HCT116 (cell line): ENCODE measurements around the gene SHISA7. TPM values are rescaled to one million over a fixed set of nuclear protein-coding genes. Genes with fewer than 3 reads are reported as not detected.

ENCODE experiments used
- ATAC-seq: fragments of 200-7000 bp; cut with Tn5 transposase; 2 replicates; pipeline ENCODE4 v1.9.1; 2020; ENCODE audit warnings: mild to moderate bottlenecking, moderate library complexity
- BruUV-seq: library from RNA; stranded (reverse); fragments of 400-500 nt; replicated peaks from 2 replicates; lab custom pipeline; 2021; lab: Mats Ljungman, UMichigan
- CTCF ChIA-PET: fragments of 300-600 bp; sonication (Branson Sonifier 250); formaldehyde crosslinking; loops from one replicate; lab custom pipeline; 2021; ENCODE audit warnings: antibody characterized with exemption; lab: Charles Lee
- POLR2A ChIA-PET: fragments of 300-600, 350-600 bp; sonication (Branson Sonifier 250); formaldehyde crosslinking; loops from one replicate; lab custom pipeline; 2021; ENCODE audit warnings: antibody characterized with exemption; lab: Charles Lee
- RAD21 ChIA-PET, 2 experiments: fragments of 300-600 bp; sonication (Branson Sonifier 250); formaldehyde crosslinking; loops; one replicate each; lab custom pipeline; 2023; ENCODE audit warnings: low total read pairs in 2 of 2; ENCODE audit not compliant: uncharacterized antibody in 2 of 2, unreplicated experiment in 2 of 2, low non-redundant PET in 1 of 2; lab: Charles Lee
- DNase-seq: peaks from one replicate; pipeline ENCODE4 v3.0.0-alpha.2; 2010; ENCODE audit warnings: low read depth, low spot score
- H2AFZ ChIP-seq: fragments of 200-600 bp; shearing (Covaris generic), sonication (generic); 2 replicates; pipeline ENCODE4 v1.6.1; 2017; ENCODE audit warnings: low read depth, mixed run types, mixed read lengths, antibody characterized with exemption, low read length; ENCODE audit not compliant: poor library complexity, severe bottlenecking
- H3K27ac ChIP-seq: 2 replicates; pipeline ENCODE4 v1.5.1; 2012; ENCODE audit warnings: low read depth, low read length
- H3K27me3 ChIP-seq: fragments of 200-600 bp; sonication (generic); 2 replicates; pipeline ENCODE4 v1.6.1; 2016; ENCODE audit warnings: mixed run types, low read length, mixed read lengths; ENCODE audit not compliant: insufficient read depth
- H3K36me3 ChIP-seq, 2 experiments: fragments of 200-500 bp in 1 of 2; fragments of 200-600 bp in 1 of 2; sonication (Bioruptor generic) in 1 of 2; sonication (generic) in 1 of 2; 2 replicates each; pipeline versions ENCODE4 v1.5.1 to v1.6.1; 2014 to 2016; ENCODE audit warnings: low read length in 2 of 2, inconsistent platforms in 1 of 2, mixed read lengths in 1 of 2, mixed run types in 1 of 2; ENCODE audit not compliant: insufficient read depth in 2 of 2, control insufficient read depth in 1 of 2
- H3K4me1 ChIP-seq, 2 experiments: fragments of 200-600 bp in 1 of 2; sonication (generic) in 1 of 2; 2 replicates each; pipeline versions ENCODE4 v1.5.1 to v1.6.1; 2012 to 2017; ENCODE audit warnings: low read length in 2 of 2, inconsistent platforms in 1 of 2, mild to moderate bottlenecking in 1 of 2, mixed read lengths in 1 of 2, mixed run types in 1 of 2, moderate library complexity in 1 of 2; ENCODE audit not compliant: insufficient read depth in 2 of 2, control insufficient read depth in 1 of 2
- H3K4me2 ChIP-seq: fragments of 200-600 bp; sonication (generic); 2 replicates; pipeline ENCODE4 v1.6.1; 2017; ENCODE audit warnings: mixed run types, low read length, mixed read lengths
- H3K4me3 ChIP-seq, 2 experiments: fragments of 200-600 bp in 1 of 2; sonication (generic) in 1 of 2; replicated peaks in 1 of 2; 2 replicates each; pipeline ENCODE4 v1.5.1; 2011 to 2016; ENCODE audit warnings: low read length in 2 of 2, control low read depth in 1 of 2, low read depth in 1 of 2, mild to moderate bottlenecking in 1 of 2, mixed read lengths in 1 of 2, mixed run types in 1 of 2
- H3K79me2 ChIP-seq: fragments of 200-600 bp; sonication (generic); 2 replicates; pipeline ENCODE4 v1.6.1; 2017; ENCODE audit warnings: mild to moderate bottlenecking, mixed run types, low read length, moderate library complexity, mixed read lengths; ENCODE audit not compliant: insufficient read depth
- H3K9ac ChIP-seq: fragments of 200-600 bp; sonication (generic); 2 replicates; pipeline ENCODE4 v1.6.1; 2016; ENCODE audit warnings: low read length, mixed read lengths
- H3K9me2 ChIP-seq: fragments of 200-600 bp; sonication (generic), shearing (Covaris generic); 2 replicates; pipeline ENCODE4 v1.6.1; 2017; ENCODE audit warnings: mixed run types, mild to moderate bottlenecking, moderate library complexity; ENCODE audit not compliant: insufficient read depth
- H3K9me3 ChIP-seq, 2 experiments: fragments of 200-500 bp in 1 of 2; fragments of 200-600 bp in 1 of 2; sonication (Bioruptor generic) in 1 of 2; sonication (generic) in 1 of 2; 2 replicates each; pipeline ENCODE4 v1.6.1; 2014 to 2017; ENCODE audit warnings: low read length in 2 of 2, mixed read lengths in 2 of 2, inconsistent platforms in 1 of 2, low read depth in 1 of 2, mild to moderate bottlenecking in 1 of 2, mixed run types in 1 of 2, moderate library complexity in 1 of 2; ENCODE audit not compliant: control insufficient read depth in 1 of 2, insufficient read depth in 1 of 2
- H4K20me1 ChIP-seq: fragments of 200-600 bp; sonication (generic), shearing (Covaris generic); 2 replicates; pipeline ENCODE4 v1.6.1; 2017; ENCODE audit warnings: mixed run types, mild to moderate bottlenecking, moderate library complexity; ENCODE audit not compliant: insufficient read depth
- CBX3 ChIP-seq: IDR thresholded peaks from 2 replicates; pipeline ENCODE4 v1.6.1; 2012; ENCODE audit warnings: low read depth
- ELF1 ChIP-seq: IDR thresholded peaks from 2 replicates; pipeline ENCODE4 v1.6.1; 2012; ENCODE audit warnings: low read depth, borderline replicate concordance
- EZH2 ChIP-seq: fragments of 200-600 bp; sonication (generic); IDR thresholded peaks from 2 replicates; pipeline ENCODE4 v1.6.1; 2017; ENCODE audit warnings: antibody characterized with exemption, mixed run types
- FOSL1 ChIP-seq: IDR thresholded peaks from 2 replicates; pipeline ENCODE4 v1.6.1; 2012; ENCODE audit warnings: low read depth
- RAD21 ChIP-seq: IDR thresholded peaks from 2 replicates; pipeline ENCODE4 v1.6.1; 2012; ENCODE audit warnings: low read depth, mild to moderate bottlenecking
- TCF7L2 ChIP-seq: IDR thresholded peaks from 2 replicates; pipeline ENCODE4 v1.7.0; 2011; ENCODE audit warnings: borderline replicate concordance, inconsistent platforms; ENCODE audit not compliant: insufficient read depth, insufficient read length; ENCODE audit errors: extremely low read depth
- ZFX ChIP-seq: fragments of 450-650 bp; IDR thresholded peaks from 2 replicates; pipeline ENCODE4 v1.6.1; 2017
- intact Hi-C: fragments of 100-400 bp; cut with micrococcal nuclease; formaldehyde crosslinking; loops from 2 replicates; pipeline ENCODE4 v1.10.0; 2022
- total RNA-seq: library from RNA; stranded (reverse); gene quantifications from one replicate; pipeline ENCODE4 v1.2.1, GENCODE V29; 2021; ENCODE audit not compliant: unreplicated experiment

Gene SHISA7
- total RNA-seq, 1 experiment from 2014 or later = not detected

DNA sequence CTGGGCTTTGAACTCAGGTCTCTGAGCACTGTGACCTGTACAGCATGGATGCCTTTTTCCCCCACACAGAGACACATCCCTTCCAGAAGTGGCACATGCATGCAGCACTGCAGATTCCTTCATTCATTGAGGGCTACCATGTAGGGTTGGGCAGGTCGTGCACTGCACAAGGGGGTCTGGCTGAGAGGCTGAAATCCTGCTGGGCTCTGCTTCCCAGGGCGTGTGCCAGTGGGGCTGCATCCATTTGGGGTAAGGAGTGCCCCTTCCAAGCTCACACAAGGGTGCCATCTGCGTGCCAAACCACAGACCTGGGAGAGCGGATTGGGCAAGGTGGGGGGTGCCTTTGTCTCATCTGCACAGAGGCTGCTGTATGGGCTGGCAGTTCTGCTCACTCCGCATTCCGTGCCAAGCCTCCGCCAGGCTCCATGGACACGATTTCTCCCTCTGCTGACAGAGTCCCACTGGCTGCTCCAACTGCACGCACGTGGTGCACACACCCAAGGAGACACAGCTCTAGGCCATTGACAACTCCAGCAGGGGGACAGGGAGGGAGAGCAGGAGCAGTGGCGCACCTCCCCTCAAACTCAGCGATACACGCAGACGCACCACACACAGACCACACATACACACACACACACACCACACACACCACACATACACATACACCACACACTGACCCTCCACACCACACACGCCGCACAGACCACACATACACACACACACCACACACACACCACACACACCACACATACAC, 4.5 kb upstream of the SHISA7 start:
- H3K79me2 ChIP-seq = no peaks in the 10 kb centered on the region
- no peak overlapping the region for H3K4me3 ChIP-seq
- ChIA-PET POLR2A (no interaction called here), CTCF (no interaction called here), RAD21 (no interaction called here)
- H3K4me1 ChIP-seq = no peaks in the 10 kb centered on the region
- intact Hi-C loops = loop anchor here (10.0 kb wide), 1 partner anchor 233 kb away; no protein-coding TSS in a partner anchor
- no peak overlapping the region; the same call in 1 of the 2 replicates for H3K27ac ChIP-seq
- no peaks in the 10 kb centered on the region for H3K36me3 ChIP-seq
- no peaks in the 10 kb centered on the region for H3K9me3 ChIP-seq
- no peaks in the 10 kb centered on the region for H3K9me2 ChIP-seq
- no peak overlapping the region for H3K4me2 ChIP-seq
- no peak overlapping the region for H2AFZ ChIP-seq
- TF ChIP-seq EZH2 (no peak), ZFX (no peak), CBX3 (no peak), RAD21 (no peak), FOSL1 (no peak), ELF1 (no peak), TCF7L2 (no peak)
- DNase-seq (no peak), ATAC-seq (peak; percentile 49)
- peaks cover 19% of the 10 kb centered on the region; the same call in 1 of the 2 replicates for H3K27me3 ChIP-seq
- H4K20me1 ChIP-seq = no peaks in the 10 kb centered on the region
- BruUV-seq = no TSS peak
- H3K9ac ChIP-seq = no peak overlapping the region

DNA sequence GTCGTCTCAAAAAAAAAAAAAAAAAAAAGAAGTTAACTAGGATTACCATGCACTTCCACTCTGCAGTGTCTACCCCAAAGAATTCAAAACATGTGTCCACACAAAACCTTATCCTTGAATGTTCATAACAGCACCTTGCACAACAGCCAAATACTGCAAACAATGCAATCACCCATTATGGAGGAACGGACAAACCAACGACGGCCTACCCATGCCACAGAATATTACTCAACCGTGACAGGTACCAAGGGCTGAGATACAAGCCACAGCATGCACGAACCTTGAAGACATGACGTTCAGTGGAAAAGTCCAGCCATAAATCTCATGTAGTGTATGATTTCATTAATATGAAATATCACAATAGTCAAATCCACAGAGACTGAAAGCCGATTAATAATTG, 3.0 kb upstream of the SHISA7 start:
- DNase-seq = no peak
- H3K9me3 ChIP-seq = no peaks in the 10 kb centered on the region
- CTCF ChIA-PET = no interaction called here
- RAD21 ChIA-PET = no interaction called here
- POLR2A ChIA-PET = no interaction called here
- H3K4me1 ChIP-seq = peaks cover 0 to 10% of the 10 kb centered on the region in 2 experiments; a peak in 2 of 4 replicates
- H3K79me2 ChIP-seq = no peaks in the 10 kb centered on the region
- H3K27me3 ChIP-seq = peaks cover 19% of the 10 kb centered on the region; the same call in 1 of the 2 replicates
- H3K4me2 ChIP-seq = no peak overlapping the region
- no peak for TF ChIP-seq ELF1
- TF ChIP-seq, all 23 proteins: peak for 0
- Histone ChIP-seq H4K20me1 (no peaks in the 10 kb centered on the region), H3K36me3 (no peaks in the 10 kb centered on the region), H3K4me3 (no peak overlapping the region), H3K9ac (no peak overlapping the region), H3K27ac (no peak overlapping the region), H2AFZ (no peak overlapping the region), H3K9me2 (no peaks in the 10 kb centered on the region)
- BruUV-seq = no TSS peak
- intact Hi-C loops = loop anchor here (10.0 kb wide), 1 partner anchor 231 kb away; no protein-coding TSS in a partner anchor
- no peak for ATAC-seq
